ENCODE data around the gene ANKRD10.

DNA sequence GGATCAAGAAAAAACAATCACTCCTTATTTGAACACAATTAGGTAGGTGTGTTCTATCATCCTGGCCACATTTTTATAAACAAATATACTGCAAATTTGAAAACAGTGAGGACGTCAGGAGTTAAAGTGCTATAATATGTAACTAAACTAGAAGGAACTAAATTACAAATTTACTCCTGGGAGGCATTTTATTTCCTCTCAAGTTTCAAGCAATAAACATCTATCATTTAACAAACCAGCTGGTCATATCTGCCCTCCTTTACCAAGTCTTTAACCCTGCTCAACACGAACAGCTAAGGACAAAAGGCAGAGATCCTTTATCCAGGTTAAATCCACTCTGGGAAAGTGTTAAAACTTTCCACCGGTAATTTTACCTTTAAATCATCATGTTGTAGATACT is 26.5 kb downstream of the ANKRD10 start:
- no peak for TF ChIP-seq POLR2A (IDR thresholded peaks at IDR 0.05; ENCODE audit: low read depth)
- TF ChIP-seq CTCF (IDR thresholded peaks at IDR 0.05): no peak
